H1 (cell line): ENCODE measurements around the gene MED13. TPM values are rescaled to one million over a fixed set of nuclear protein-coding genes. Genes with fewer than 3 reads are reported as not detected.

ENCODE experiments used
- SIN3A ChIP-seq, 2 experiments: IDR thresholded peaks in 1 of 2; conservative IDR thresholded peaks in 1 of 2; 2 replicates each; pipeline ENCODE4 v1.6.1; 2011 to 2012; ENCODE audit warnings: low read length in 2 of 2, improper control_type of control experiment in 1 of 2, low read depth in 1 of 2, mild to moderate bottlenecking in 1 of 2
- SIRT6 ChIP-seq: IDR thresholded peaks from one replicate; pipeline ENCODE4 v1.7.1; 2012; ENCODE audit warnings: low read length, inconsistent platforms
- polyA plus RNA-seq, 7 experiments: library from polyadenylated mRNA; depleted of rRNA in 3 of 7; stranded (reverse) in 5 of 7; unstranded in 2 of 7; fragments of >200 nt in 5 of 7; fragments of 200-250 nt in 2 of 7; gene quantifications; 1 replicate in 5 of 7; 2 replicates in 1 of 7; 4 replicates in 1 of 7; pipeline versions ENCODE4 v1.2.1 to v1.2.3, GENCODE V29; 2011 to 2013; ENCODE audit warnings: missing spikeins in 2 of 7, mixed read lengths in 2 of 7
- total RNA-seq: library from RNA; stranded (reverse); fragmentation: NEBNext Ultra II Directional; extraction: Animal tissue kit (Norgen Biotek cat#: 25700); gene quantifications from 2 replicates; pipeline ENCODE4 v1.2.1, GENCODE V29; 2021
- TF ChIP-seq, protein P1 (sequence below): fragments of 300-600 bp; sonication (generic); IDR thresholded peaks from 2 replicates; pipeline ENCODE4 v1.7.1; 2012; ENCODE audit warnings: low read length, moderate library complexity, mild to moderate bottlenecking, inconsistent platforms; ENCODE audit not compliant: insufficient replicate concordance

MED13 gene
- total and polyA plus RNA-seq, 2 of the 8 experiments (the other 6 are each of a cell fraction or from before 2014, with no cell fraction given): 11.3 to 44.8 TPM

DNA sequence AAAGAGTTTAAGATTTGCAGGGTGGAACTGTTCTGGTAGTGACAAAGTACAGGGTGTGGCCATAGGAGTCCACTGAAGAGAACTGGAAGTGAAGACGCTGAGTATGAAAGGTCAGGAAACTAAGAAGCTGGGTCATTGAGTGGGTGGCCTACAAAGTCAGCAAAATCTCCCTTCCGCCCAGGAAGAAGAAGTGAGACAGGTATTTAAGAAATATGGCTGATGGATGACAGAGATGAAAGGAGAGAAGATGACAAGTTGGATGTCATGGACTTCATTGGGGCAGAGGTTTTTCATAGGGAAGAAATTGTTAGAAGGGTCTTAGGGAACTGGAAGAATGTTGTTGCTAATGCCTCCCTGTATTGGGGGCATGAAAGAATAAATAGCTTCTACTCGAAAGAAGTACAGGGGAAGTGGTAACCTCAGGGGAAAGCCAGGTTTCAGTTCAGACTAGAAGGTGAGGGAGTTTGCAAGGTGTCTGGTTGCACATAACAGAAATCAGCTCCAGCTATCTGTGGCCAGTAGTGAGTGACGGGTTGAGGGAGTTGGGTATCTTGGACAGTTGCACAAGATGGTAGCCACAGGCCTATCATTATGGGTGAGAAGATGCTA lies 33.6 kb upstream of the MED13 start (continued):
- TF ChIP-seq SIRT6: no peak
- TF ChIP-seq, protein P1, sequence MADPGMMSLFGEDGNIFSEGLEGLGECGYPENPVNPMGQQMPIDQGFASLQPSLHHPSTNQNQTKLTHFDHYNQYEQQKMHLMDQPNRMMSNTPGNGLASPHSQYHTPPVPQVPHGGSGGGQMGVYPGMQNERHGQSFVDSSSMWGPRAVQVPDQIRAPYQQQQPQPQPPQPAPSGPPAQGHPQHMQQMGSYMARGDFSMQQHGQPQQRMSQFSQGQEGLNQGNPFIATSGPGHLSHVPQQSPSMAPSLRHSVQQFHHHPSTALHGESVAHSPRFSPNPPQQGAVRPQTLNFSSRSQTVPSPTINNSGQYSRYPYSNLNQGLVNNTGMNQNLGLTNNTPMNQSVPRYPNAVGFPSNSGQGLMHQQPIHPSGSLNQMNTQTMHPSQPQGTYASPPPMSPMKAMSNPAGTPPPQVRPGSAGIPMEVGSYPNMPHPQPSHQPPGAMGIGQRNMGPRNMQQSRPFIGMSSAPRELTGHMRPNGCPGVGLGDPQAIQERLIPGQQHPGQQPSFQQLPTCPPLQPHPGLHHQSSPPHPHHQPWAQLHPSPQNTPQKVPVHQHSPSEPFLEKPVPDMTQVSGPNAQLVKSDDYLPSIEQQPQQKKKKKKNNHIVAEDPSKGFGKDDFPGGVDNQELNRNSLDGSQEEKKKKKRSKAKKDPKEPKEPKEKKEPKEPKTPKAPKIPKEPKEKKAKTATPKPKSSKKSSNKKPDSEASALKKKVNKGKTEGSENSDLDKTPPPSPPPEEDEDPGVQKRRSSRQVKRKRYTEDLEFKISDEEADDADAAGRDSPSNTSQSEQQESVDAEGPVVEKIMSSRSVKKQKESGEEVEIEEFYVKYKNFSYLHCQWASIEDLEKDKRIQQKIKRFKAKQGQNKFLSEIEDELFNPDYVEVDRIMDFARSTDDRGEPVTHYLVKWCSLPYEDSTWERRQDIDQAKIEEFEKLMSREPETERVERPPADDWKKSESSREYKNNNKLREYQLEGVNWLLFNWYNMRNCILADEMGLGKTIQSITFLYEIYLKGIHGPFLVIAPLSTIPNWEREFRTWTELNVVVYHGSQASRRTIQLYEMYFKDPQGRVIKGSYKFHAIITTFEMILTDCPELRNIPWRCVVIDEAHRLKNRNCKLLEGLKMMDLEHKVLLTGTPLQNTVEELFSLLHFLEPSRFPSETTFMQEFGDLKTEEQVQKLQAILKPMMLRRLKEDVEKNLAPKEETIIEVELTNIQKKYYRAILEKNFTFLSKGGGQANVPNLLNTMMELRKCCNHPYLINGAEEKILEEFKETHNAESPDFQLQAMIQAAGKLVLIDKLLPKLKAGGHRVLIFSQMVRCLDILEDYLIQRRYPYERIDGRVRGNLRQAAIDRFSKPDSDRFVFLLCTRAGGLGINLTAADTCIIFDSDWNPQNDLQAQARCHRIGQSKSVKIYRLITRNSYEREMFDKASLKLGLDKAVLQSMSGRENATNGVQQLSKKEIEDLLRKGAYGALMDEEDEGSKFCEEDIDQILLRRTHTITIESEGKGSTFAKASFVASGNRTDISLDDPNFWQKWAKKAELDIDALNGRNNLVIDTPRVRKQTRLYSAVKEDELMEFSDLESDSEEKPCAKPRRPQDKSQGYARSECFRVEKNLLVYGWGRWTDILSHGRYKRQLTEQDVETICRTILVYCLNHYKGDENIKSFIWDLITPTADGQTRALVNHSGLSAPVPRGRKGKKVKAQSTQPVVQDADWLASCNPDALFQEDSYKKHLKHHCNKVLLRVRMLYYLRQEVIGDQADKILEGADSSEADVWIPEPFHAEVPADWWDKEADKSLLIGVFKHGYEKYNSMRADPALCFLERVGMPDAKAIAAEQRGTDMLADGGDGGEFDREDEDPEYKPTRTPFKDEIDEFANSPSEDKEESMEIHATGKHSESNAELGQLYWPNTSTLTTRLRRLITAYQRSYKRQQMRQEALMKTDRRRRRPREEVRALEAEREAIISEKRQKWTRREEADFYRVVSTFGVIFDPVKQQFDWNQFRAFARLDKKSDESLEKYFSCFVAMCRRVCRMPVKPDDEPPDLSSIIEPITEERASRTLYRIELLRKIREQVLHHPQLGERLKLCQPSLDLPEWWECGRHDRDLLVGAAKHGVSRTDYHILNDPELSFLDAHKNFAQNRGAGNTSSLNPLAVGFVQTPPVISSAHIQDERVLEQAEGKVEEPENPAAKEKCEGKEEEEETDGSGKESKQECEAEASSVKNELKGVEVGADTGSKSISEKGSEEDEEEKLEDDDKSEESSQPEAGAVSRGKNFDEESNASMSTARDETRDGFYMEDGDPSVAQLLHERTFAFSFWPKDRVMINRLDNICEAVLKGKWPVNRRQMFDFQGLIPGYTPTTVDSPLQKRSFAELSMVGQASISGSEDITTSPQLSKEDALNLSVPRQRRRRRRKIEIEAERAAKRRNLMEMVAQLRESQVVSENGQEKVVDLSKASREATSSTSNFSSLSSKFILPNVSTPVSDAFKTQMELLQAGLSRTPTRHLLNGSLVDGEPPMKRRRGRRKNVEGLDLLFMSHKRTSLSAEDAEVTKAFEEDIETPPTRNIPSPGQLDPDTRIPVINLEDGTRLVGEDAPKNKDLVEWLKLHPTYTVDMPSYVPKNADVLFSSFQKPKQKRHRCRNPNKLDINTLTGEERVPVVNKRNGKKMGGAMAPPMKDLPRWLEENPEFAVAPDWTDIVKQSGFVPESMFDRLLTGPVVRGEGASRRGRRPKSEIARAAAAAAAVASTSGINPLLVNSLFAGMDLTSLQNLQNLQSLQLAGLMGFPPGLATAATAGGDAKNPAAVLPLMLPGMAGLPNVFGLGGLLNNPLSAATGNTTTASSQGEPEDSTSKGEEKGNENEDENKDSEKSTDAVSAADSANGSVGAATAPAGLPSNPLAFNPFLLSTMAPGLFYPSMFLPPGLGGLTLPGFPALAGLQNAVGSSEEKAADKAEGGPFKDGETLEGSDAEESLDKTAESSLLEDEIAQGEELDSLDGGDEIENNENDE: no peak
- TF ChIP-seq SIN3A (conservative IDR thresholded peaks at IDR 0.05 in 1 of 2, IDR thresholded peaks at IDR 0.05 in 1 of 2; ENCODE audit: low read depth in 1 of 2, low read length in 2 of 2): no peak
